Adrenal gland (tissue), 12 donors: ENCODE measurements around the gene BTBD7. TPM values are rescaled to one million over a fixed set of nuclear protein-coding genes. Genes with fewer than 3 reads are reported as not detected.

Source experiments
- DNase-seq, 7 donors: peaks; one replicate each; pipeline ENCODE4 v3.0.0-alpha.2; 2019 to 2020
- H3K27ac ChIP-seq, 5 donors: fragments of 200-600 bp; sonication (generic) in 4 of 5; 1 replicate in 3 of 5; 2 replicates in 2 of 5; pipeline versions ENCODE4 v1.5.1 to v1.8.0; 2016 to 2020; ENCODE audit warnings: mild to moderate bottlenecking in 1 of 5
- H3K27me3 ChIP-seq: fragments of 200-600 bp; 2 replicates; pipeline ENCODE4 v1.8.0; 2021
- H3K36me3 ChIP-seq, 2 donors: fragments of 200-600 bp; replicated peaks in 1 of 2; 1 replicate in 1 of 2; 2 replicates in 1 of 2; pipeline versions ENCODE4 v1.5.1 to v1.8.0; 2018 to 2022
- H3K4me1 ChIP-seq, 2 donors: fragments of 200-600 bp; replicated peaks in 1 of 2; 1 replicate in 1 of 2; 2 replicates in 1 of 2; pipeline versions ENCODE4 v1.5.1 to v1.8.0; 2018 to 2021
- H3K4me3 ChIP-seq, 4 donors: fragments of 200-600 bp; sonication (generic) in 3 of 4; one replicate each; pipeline ENCODE4 v1.5.1; 2016 to 2018
- H3K9me3 ChIP-seq, 3 donors: fragments of 200-600 bp; sonication (generic) in 1 of 3; replicated peaks in 1 of 3; 1 replicate in 2 of 3; 2 replicates in 1 of 3; pipeline versions ENCODE4 v1.5.1 to v1.8.0; 2016 to 2021
- POLR2A ChIP-seq, 2 donors: fragments of 450-650 bp; IDR thresholded peaks; one replicate each; pipeline ENCODE4 v1.6.1; 2017; ENCODE audit warnings: antibody characterized with exemption in 2 of 2, mild to moderate bottlenecking in 2 of 2, moderate library complexity in 1 of 2
- WGBS, 4 donors: extraction: QIAGEN DNeasy Blood & Tissue Kit in 2 of 4; methylation state at CpG; one replicate each; pipeline versions ENCODE4 v1.1.5 to v1.1.7; 2013 to 2017; 5-methylcytosine and 5-hydroxymethylcytosine counted together
- intact Hi-C, 2 donors: fragments of 100-400 bp; cut with DNase I; formaldehyde crosslinking; loops; one replicate each; pipeline versions ENCODE4 v1.14.1 to v1.15.0; 2022 to 2023
- polyA plus RNA-seq, 3 donors: library from polyadenylated mRNA; stranded (reverse); fragments of 200-250 nt in 2 of 3; fragments of 350-450 nt in 1 of 3; fragmentation: Illumina TruSeq in 1 of 3; extraction: RNeasy Lipid Tissue Mini Kit (QIAGEN cat#74804) in 1 of 3; gene quantifications; one replicate each; pipeline ENCODE4 v1.2.3, GENCODE V29; 2013 to 2014
- total RNA-seq, 9 donors: library from RNA; depleted of rRNA in 4 of 9; stranded (reverse); fragments of >200 nt in 4 of 9; fragments of 120-200 nt in 1 of 9; fragmentation: NEBNext Ultra II Directional in 1 of 9; extraction: Animal tissue kit (Norgen Biotek cat#: 25700) in 1 of 9; gene quantifications; one replicate each; pipeline versions ENCODE4 v1.1.0 to v1.2.4, GENCODE V29; 2013 to 2023
- TF ChIP-seq, protein P1 (sequence below), 6 experiments: fragments of 450-650 bp in 4 of 6; fragments of 200-600 bp in 2 of 6; sonication (generic) in 1 of 6; IDR thresholded peaks; 1 replicate in 5 of 6; 2 replicates in 1 of 6; pipeline versions ENCODE4 v1.5.1 to v1.8.0; 2016 to 2021; ENCODE audit warnings: antibody characterized with exemption in 6 of 6, mild to moderate bottlenecking in 2 of 6, moderate library complexity in 1 of 6
- donor health status: healthy with polysubstance abuse.
- donor health status: Bipolar disorder and iron deficiency.
- donor health status: DM: yes; HTN: yes; CAD: no.
- donor health status: DM: no; HTN: no; CAD: no.
- donor health status: DM: no; HTN: no; CAD: no.
- donor health status: DM: yes; HTN: yes; CAD: no.

The BTBD7 gene
- total and polyA plus RNA-seq, 12 donors = 7.4 to 41.0 (median 17.4) TPM

DNA sequence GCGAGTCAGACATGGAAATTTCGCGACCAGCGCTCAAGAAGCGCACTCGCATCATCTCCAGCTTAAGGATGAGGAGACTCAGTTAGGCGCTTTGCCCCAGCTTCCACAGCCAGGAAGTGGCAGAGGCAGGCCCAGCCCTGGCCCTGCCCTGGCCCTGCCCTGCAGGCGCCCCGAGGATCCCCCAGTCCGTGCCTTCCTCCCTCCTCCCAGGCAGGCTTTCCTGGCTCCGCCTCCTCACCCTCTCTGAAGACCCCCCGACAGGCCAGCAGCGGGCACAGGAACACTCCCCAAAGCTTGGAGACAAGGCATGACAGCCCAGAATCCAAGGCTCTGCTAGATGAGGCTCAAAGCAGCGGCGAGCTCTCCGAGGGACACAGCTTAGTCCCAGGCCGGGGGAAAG, 100.7 kb downstream of the BTBD7 start:
- WGBS, 4 donors = 51 to 80% (median 63%) methylated on average over 10 to 17 of the region's 17 CpGs
- H3K9me3 ChIP-seq = no peaks in the 10 kb centered on the region
- no peaks in the 10 kb centered on the region for H3K27me3 ChIP-seq
- intact Hi-C loops = loop anchor here (10.0 kb wide), 2 partner anchors 103 to 313 kb away; partner anchors contain the start of gene BTBD7 (in 1 of the 2)
- H3K4me3 ChIP-seq = no peak overlapping the region
- H3K4me1 ChIP-seq = no peaks in the 10 kb centered on the region
- H3K27ac ChIP-seq = no peak overlapping the region
- DNase-seq = no peak
- TF ChIP-seq, protein P1, sequence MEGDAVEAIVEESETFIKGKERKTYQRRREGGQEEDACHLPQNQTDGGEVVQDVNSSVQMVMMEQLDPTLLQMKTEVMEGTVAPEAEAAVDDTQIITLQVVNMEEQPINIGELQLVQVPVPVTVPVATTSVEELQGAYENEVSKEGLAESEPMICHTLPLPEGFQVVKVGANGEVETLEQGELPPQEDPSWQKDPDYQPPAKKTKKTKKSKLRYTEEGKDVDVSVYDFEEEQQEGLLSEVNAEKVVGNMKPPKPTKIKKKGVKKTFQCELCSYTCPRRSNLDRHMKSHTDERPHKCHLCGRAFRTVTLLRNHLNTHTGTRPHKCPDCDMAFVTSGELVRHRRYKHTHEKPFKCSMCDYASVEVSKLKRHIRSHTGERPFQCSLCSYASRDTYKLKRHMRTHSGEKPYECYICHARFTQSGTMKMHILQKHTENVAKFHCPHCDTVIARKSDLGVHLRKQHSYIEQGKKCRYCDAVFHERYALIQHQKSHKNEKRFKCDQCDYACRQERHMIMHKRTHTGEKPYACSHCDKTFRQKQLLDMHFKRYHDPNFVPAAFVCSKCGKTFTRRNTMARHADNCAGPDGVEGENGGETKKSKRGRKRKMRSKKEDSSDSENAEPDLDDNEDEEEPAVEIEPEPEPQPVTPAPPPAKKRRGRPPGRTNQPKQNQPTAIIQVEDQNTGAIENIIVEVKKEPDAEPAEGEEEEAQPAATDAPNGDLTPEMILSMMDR (IDR thresholded peaks at IDR 0.05) = no peak
- TF ChIP-seq POLR2A (IDR thresholded peaks at IDR 0.05) = no peak
- H3K36me3 ChIP-seq = peaks cover 0 to 15% of the 10 kb centered on the region in 2 donors

DNA sequence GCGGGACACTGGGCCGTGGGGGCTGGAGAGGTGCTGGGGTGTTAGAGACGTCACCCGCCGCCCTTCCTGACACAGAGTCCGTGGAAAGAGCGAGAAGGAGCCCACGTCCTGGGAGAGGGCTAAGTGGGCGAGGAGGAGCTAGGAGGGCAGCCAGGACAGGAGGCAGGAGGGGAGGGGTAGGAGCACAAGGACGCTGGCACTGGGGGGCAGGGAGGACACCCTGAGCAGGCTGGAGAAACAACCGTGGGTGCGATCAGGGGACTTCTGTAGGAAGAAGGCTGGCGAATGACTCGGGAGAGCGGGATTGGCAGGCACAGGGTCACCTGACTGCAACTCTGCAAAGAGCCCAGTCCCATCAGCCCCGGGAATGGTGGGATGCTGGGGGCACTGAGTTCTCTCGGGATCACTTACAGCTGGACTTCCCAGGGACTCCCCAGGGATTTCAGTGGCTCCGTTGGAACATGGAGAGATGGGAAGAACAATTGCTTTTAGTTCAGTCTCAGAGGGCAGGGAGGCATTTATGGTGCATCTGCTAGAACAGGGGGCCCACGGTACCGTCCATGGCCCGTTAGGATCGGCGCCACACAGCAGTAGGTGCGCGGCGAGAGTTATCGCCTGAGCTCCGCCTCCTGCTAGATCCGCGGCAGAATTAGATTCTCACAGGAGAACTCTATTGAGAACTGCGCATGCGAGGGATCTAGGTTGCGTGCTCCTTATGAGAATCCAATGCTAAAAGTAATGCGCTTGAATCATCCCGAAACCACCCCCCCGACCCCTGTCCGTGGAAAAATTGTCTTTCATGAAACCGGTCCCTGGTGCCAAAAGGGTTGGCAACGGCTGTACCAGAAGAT, 101.5 kb downstream of the BTBD7 start:
- H3K9me3 ChIP-seq = no peaks in the 10 kb centered on the region
- peak overlapping the region in 1 of 4 donors; percentile 40 for H3K4me3 ChIP-seq
- TF ChIP-seq POLR2A (IDR thresholded peaks at IDR 0.05) = no peak
- TF ChIP-seq, protein P1 (IDR thresholded peaks at IDR 0.05) = no peak
- peak in 6 of 7 donors; percentile 22 to 54 (median 31) for DNase-seq
- H3K27me3 ChIP-seq = no peaks in the 10 kb centered on the region
- no peak overlapping the region for H3K27ac ChIP-seq
- intact Hi-C loops = loop anchor here (10.0 kb wide), 2 partner anchors 103 to 313 kb away; partner anchors contain the start of gene BTBD7 (in 1 of the 2)
- WGBS, 4 donors = 23 to 39% (median 31%) methylated on average over 26 to 39 of the region's 39 CpGs
- peaks cover 0 to 20% of the 10 kb centered on the region in 2 donors for H3K36me3 ChIP-seq
- no peaks in the 10 kb centered on the region for H3K4me1 ChIP-seq

DNA sequence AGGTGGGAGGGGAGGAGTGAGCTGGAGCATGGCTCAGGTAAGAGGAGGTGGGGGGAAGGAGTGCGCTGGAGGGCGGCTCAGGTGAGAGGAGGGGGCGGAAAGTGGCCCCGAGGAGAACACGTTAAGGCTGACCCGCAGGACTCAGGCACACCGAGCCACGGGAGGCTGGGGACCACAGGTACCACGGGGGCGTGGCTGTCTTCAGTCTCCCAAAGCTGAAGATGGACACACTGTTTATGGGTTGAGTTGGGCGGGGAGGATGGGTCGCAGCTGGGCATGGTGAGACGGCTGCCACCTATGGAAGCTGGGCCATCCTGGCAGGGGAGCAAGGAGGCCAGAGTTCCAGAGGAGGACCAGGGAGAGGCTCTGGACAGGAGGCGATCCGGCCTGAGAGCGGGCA, 102.3 kb downstream of the BTBD7 start:
- Histone ChIP-seq H3K27me3 (no peaks in the 10 kb centered on the region), H3K9me3 (no peaks in the 10 kb centered on the region), H3K27ac (no peak overlapping the region), H3K36me3 (peaks cover 0 to 20% of the 10 kb centered on the region in 2 donors), H3K4me1 (no peaks in the 10 kb centered on the region), H3K4me3 (no peak overlapping the region)
- 93 to 98% (median 97%) methylated on average over 16 of the region's 16 CpGs for WGBS, 4 donors
- intact Hi-C loops = loop anchor here (10.0 kb wide), 2 partner anchors 104 to 314 kb away; partner anchors contain the start of gene BTBD7 (in 1 of the 2)
- DNase-seq = no peak
- TF ChIP-seq, protein P1 (IDR thresholded peaks at IDR 0.05) = no peak
- TF ChIP-seq POLR2A (IDR thresholded peaks at IDR 0.05) = no peak

DNA sequence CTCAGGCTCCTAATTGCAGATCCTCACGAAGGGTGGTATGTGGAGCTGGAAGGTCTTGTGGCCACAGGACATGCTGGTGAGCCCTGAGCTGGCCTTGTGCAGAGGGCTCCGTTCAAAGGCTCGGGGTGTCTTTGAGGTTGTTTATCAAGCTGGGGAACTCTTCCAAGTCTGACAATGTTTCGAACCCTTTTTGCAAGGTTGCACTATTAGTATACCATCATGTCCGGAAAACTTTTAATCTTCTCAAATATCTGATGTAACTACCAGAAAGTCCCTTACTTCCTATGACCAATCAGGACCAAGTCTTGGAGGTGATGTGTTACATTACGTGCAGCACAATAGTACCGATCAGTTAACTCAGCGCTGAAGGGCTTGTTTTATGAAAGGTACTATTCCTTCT, 104.3 kb downstream of the BTBD7 start:
- 93 to 98% (median 97%) methylated on average over 8 of the region's 8 CpGs for WGBS, 4 donors
- peaks cover 0 to 26% of the 10 kb centered on the region in 2 donors for H3K36me3 ChIP-seq
- no peak for DNase-seq
- TF ChIP-seq, protein P1 (IDR thresholded peaks at IDR 0.05) = no peak
- TF ChIP-seq POLR2A (IDR thresholded peaks at IDR 0.05) = no peak
- intact Hi-C loops = no loop called here
- no peaks in the 10 kb centered on the region for H3K27me3 ChIP-seq
- no peak overlapping the region for H3K4me3 ChIP-seq
- no peak overlapping the region for H3K27ac ChIP-seq
- H3K4me1 ChIP-seq = no peaks in the 10 kb centered on the region
- H3K9me3 ChIP-seq = no peaks in the 10 kb centered on the region
